Activated CD4-positive, alpha-beta T cell treated with anti-CD3 and anti-CD28 coated beads for 24 hours (primary cell): Measurements from ENCODE around the gene CFAP100.
A peak's percentile ranks its signal among the peaks of the same experiment; 100 is the strongest.

Experiments used
- DNase-seq, 2 donors: peaks; one replicate each; pipeline ENCODE4 v3.0.0-alpha.2; 2020; ENCODE audit warnings: low read depth in 2 of 2

The CFAP100 gene

GRCh38 chr3:126373682-126374601 is 20.8 kb upstream of the CFAP100 start:
- DNase-seq = no peak

- DNase-seq = no peak
Observed at GRCh38 chr3:126375835-126376331, 18.8 kb upstream of the CFAP100 start.

GRCh38 chr3:126376444-126376843 is 18.3 kb upstream of the CFAP100 start:
- DNase-seq = no peak

GRCh38 chr3:126377211-126377610 is 17.5 kb upstream of the CFAP100 start:
- DNase-seq = no peak

- no peak for DNase-seq
Observed at GRCh38 chr3:126378341-126378751, 16.4 kb upstream of the CFAP100 start.

GRCh38 chr3:126380011-126380768 is 14.5 kb upstream of the CFAP100 start:
- DNase-seq = no peak

GRCh38 chr3:126381966-126382365 is 12.7 kb upstream of the CFAP100 start:
- DNase-seq = no peak

- peak; percentile 5 to 16 for DNase-seq
Observed at GRCh38 chr3:126389112-126389793, 5.5 kb upstream of the CFAP100 start.

GRCh38 chr3:126389794-126390146 is 4.9 kb upstream of the CFAP100 start:
- no peak for DNase-seq

- no peak for DNase-seq
Observed at GRCh38 chr3:126390201-126390600, 4.5 kb upstream of the CFAP100 start.

GRCh38 chr3:126390751-126391150 is 4.0 kb upstream of the CFAP100 start:
- no peak for DNase-seq

GRCh38 chr3:126391631-126392030 is 3.1 kb upstream of the CFAP100 start:
- DNase-seq = no peak

GRCh38 chr3:126392246-126392645 is 2.5 kb upstream of the CFAP100 start:
- no peak for DNase-seq

- no peak for DNase-seq
Observed at GRCh38 chr3:126393563-126393962, 1.1 kb upstream of the CFAP100 start.

- no peak for DNase-seq
Observed at GRCh38 chr3:126394977-126395321, 240 bp downstream of the CFAP100 start.

- DNase-seq = no peak
Observed at GRCh38 chr3:126395846-126396513, 1.3 kb downstream of the CFAP100 start.

- DNase-seq = no peak
Observed at GRCh38 chr3:126396536-126396935, 1.8 kb downstream of the CFAP100 start.

GRCh38 chr3:126397610-126398422 is 3.1 kb downstream of the CFAP100 start:
- DNase-seq = no peak

GRCh38 chr3:126398423-126399350 is 4.0 kb downstream of the CFAP100 start:
- no peak for DNase-seq

GRCh38 chr3:126399351-126399735 is 4.6 kb downstream of the CFAP100 start:
- no peak for DNase-seq
